DOHH2 (cell line): ENCODE data around the gene ADNP.

Experiments used
- EZH2phosphoT487 ChIP-seq: fragments of 200-600 bp; sonication (generic); IDR thresholded peaks from 2 replicates; pipeline ENCODE4 v1.6.1; 2017; ENCODE audit warnings: borderline replicate concordance, mild to moderate bottlenecking, antibody characterized with exemption, low read length, moderate library complexity, mixed read lengths
- TF ChIP-seq, protein P1 (sequence below): fragments of 200-600 bp; sonication (generic); IDR thresholded peaks from one replicate; pipeline ENCODE4 v1.5.1; 2014; ENCODE audit warnings: antibody characterized with exemption, mild to moderate bottlenecking, low read depth, low read length; ENCODE audit not compliant: poor library complexity, severe bottlenecking

DNA sequence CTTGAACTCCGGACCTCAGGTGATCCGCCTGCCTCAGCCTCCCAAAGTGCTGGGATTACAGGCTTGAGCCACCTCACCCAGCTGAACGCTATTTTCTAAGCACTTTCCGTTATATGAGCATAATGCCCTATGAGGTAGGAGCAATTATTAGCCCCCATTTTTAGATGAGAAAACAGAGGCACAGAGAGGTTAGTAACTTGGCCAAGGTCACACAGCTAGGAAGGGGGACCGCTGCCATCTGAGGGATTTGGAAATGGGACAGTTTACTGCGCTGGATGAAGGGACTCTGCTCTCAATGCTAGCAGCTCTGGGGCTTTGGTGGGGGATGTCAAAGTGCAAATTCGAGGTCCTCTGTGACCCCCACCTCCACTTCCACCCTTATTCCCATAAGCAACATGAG lies 73.9 kb downstream of the ADNP start:
- TF ChIP-seq, protein P1, sequence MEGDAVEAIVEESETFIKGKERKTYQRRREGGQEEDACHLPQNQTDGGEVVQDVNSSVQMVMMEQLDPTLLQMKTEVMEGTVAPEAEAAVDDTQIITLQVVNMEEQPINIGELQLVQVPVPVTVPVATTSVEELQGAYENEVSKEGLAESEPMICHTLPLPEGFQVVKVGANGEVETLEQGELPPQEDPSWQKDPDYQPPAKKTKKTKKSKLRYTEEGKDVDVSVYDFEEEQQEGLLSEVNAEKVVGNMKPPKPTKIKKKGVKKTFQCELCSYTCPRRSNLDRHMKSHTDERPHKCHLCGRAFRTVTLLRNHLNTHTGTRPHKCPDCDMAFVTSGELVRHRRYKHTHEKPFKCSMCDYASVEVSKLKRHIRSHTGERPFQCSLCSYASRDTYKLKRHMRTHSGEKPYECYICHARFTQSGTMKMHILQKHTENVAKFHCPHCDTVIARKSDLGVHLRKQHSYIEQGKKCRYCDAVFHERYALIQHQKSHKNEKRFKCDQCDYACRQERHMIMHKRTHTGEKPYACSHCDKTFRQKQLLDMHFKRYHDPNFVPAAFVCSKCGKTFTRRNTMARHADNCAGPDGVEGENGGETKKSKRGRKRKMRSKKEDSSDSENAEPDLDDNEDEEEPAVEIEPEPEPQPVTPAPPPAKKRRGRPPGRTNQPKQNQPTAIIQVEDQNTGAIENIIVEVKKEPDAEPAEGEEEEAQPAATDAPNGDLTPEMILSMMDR: no peak
- TF ChIP-seq EZH2phosphoT487: no peak
